G401 (cell line): ENCODE measurements around the gene KDM8. TPM values are rescaled to one million over a fixed set of nuclear protein-coding genes. Genes with fewer than 3 reads are reported as not detected.
"Not testable (repeated sequence)": the region's sequence is repeated elsewhere in the genome, so short reads cannot be mapped to it uniquely, and the experiment has no call there.

Experiments used
- DNase-seq: peaks from one replicate; pipeline ENCODE4 v3.0.0-alpha.2; 2015; ENCODE audit warnings: low spot score
- in situ Hi-C: cut with HindIII; loops from 2 replicates; pipeline ENCODE4 v1.10.0; 2016; ENCODE audit warnings: low sequenced_read_pairs, mixed read lengths
- total RNA-seq: library from RNA; depleted of rRNA; stranded (reverse); fragments of >200 nt; shearing (Covaris generic); gene quantifications from 2 replicates; pipeline ENCODE4 v1.2.3, GENCODE V29; 2014

The KDM8 gene
- total RNA-seq, 1 experiment from 2014 or later: 7.4 TPM

DNA sequence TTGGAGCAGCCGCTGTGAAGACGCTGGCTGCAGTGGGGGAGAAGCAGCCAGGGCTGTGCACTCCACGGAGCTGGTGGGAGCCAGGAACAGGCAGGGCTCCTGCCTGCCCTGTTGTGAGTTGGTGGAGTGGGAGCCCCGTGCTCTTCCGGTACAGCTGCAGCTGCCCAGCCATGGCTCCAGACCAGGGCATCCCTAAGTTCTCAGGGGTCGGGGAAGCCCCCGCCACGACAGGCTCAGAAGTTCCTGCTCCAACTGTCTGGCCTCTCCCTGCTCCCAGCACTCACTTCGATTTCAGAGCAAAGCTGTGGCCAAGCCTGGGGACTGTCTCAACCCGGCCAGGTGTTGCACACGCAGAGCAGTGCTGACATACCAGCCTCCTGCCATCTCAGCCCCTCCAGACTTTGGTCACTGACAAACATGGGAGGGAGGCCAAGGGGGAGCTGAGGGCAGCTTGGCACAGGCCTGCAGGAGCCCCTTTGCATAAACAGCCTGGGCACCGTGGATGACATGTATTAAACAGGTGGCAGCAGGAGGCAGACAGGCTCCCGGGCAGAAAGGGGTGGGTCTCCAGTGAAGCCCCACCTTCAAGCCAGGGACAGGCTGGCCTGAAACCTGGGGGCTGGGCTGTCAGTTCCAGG, 13.9 kb upstream of the KDM8 start:
- in situ Hi-C loops: no loop called here

DNA sequence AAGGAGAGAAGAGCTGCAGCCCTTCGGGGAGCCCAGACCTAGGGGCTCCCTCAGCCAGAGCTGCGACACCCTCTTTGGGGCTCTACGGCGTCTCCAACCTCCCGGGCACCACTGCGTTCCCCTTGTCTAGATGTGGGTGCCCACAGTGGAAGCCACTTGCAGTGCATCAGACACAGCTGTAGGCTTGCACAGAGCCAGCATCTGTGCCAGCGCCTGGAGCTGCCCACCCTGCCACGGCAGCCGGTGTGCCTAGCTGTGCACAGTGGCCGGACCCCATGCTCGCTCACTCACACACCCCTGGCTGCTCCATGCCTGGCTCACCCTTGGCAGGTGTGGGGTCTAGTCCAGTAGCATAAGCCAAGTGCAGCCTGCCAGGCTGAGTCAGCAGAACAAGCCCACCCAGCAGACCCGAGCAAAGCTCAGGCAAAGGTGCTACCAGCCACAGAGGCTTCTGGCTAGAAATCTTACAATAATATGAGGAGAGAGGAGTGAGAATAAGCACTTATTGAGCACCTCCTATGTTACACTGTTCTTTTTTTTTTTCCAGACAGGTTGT, 12.9 kb upstream of the KDM8 start:
- in situ Hi-C loops: no loop called here
- DNase-seq: no peak

More for the DNA sequence above, 13.9 kb upstream of the KDM8 start:
- no peak for DNase-seq

DNA sequence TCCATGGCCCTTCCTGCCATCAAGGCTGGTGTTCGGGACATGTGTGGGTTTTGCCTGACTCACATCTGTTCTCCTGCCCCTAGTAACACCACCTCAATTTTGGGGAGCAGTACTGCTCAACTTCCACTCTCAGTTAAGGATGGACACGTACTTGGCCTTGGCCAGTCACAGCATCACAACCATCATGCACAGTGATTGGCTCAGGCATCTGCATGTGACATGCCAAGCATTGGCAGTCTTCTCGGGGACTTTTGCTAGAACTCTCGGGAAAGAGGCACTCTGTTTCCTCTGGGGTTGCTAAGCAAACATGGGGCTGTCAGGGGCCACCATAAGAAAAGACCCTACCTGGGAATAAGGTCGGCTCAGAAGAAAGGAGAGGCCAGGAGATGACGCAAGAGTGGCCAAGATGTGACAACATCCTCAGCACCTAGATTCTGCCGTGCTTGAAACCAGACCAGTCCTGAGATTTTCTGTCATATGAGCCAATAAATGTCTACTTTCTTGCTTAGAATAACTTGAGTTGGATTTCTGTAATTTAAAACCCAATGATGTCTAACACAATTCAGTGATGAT, 11.9 kb upstream of the KDM8 start:
- in situ Hi-C loops: no loop called here

DNA sequence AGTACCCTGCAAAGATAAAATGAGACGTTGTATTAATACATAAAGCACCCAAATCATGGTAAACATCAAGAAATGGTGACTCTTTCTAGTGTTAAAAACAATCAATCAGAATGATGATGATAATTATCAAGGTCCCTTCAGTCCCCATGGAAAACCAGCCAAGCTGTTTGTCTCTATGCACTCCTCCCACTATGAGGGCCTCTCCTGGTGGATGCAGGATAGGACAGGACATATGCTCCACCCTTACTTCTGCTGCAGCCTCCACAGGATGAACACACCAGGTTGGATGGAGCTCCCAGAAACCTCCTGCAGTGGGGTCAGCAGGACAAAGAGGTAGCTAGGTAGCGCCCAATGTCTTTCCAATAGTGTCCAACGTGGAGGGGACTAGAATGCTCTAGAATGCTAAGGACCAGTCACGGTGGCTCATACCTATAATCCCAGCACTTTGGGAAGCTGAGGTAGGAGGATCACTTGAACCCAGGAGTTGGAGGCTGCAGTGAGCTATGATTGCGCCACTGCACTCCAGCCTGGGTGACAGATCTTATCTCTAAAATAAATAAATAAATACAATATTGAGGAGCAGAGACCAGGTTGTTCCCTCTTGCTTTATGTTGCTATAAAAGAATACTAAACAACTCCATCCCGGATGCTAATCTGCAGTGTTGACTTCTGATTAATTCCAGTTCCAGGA, 9.9 kb upstream of the KDM8 start:
- in situ Hi-C loops: no loop called here
- no peak for DNase-seq

More for the DNA sequence above, 11.9 kb upstream of the KDM8 start:
- DNase-seq: no peak

DNA sequence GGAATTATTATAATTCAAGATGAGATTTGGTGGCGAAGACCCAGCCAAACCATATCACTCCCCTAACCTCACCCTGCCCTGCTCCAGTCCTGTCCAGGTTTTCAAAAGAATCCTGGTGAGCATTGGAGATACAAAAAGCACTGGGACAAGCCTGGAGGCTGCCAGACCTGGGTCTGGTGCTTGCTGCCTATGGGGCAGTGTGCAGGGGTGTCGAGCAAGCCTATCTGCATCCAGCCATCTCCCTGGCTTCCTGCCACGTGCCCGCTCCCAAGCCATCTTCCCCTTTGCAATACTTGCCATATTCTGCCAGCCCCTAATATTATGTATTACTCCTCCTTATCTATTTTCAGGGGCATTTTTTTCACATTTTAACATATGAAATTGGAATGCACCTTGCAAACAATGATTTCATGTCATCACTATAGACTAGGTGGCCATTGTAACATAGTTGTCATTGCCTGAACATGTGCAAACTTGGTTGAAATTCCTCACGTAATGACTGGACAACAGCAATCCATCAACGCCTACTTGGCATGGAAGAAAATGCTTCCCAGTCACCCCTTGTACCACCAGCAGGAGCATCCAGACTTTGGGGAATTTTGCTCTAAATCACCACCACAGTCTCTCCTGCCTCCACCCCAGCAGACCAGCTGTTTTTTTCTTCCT, 8.1 kb upstream of the KDM8 start:
- no peak for DNase-seq
- in situ Hi-C loops: no loop called here

DNA sequence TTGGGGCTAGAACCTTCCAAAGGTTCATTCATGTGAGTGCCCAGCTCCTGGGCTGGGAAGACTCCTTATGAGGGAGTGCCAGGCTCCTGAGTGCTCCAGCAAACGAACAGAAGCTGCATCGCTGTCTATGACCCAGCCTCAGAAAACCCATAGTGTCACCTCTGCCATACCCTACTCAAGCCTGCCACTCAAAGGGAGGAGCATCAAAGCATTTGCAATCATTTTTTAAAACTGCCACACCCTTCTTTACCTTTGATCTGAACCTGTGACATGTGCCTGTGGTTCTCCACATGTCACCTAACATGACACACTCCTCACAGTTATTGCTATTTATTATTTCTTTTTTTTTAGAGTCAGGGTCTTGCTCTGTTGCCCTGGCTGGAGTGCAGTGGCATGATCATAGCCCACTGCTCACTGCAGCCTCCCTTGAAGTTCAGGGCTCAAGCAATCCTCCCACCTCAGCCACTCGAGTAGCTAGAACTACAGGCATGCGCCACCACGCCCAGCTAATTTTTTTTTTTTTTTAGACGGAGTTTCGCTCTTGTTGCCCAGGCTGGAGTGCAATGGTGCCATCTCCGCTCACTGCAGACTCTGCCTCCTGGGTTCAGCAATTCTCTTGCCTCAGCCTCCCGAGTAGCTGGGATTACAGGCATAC, 7.3 kb upstream of the KDM8 start:
- in situ Hi-C loops: no loop called here

DNA sequence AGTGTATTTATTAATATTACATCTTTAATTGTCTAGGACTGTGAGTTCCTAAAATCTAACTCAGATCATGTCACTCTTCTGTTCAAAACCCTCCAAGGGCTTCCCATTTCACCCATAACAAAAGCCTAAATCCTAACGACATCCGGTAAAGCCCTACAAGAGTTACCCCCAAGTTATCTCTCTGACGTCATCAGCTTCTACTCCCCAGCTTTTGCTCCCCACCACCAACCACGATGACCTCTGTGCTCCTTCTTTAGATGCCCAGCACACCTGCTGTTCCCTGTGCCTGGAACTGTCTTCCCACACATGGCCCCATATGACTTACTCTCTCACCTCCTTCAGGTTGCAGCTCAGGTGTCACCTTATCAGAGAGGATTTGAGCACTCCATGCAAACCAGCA, 6.3 kb upstream of the KDM8 start:
- in situ Hi-C loops: no loop called here

More for the DNA sequence above, 7.3 kb upstream of the KDM8 start:
- no peak for DNase-seq

DNA sequence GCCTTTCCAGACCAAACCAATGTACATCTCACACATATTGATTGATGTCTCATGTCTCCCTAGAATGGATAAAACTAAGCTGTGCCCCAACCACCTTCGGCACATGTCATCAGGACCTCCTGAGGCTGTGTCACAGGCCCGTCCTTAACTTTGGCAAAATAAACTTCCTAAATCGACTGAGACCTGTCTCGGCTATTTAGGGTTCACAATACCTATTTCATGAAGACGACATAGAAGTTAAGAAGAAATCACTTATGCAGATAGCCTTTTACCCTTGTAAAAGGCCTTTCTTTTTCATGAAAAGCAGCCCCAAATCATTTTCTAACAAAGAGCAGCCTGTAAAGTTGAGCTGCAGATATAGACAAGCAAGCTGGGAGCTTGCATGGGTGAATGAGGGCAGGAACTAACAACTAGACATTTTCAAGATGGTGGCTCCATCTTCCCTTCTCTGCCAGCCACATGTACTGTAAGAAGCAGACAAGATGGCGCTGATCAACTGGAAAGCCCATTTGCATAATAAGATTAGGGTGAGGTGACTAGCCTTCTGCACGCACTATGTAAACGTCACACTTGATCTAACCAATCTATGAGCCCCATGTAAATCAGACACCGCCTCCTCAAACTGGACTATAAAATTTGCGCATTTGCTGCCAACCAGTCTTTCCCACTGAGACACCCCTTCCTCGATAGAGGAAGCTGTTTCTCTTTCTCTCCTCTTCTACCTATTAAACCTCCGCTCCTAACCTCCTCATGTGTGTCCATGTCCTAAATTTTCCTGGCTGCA, 4.7 kb upstream of the KDM8 start:
- DNase-seq: no peak
- in situ Hi-C loops: no loop called here

More for the DNA sequence above, 6.3 kb upstream of the KDM8 start:
- DNase-seq: no peak

DNA sequence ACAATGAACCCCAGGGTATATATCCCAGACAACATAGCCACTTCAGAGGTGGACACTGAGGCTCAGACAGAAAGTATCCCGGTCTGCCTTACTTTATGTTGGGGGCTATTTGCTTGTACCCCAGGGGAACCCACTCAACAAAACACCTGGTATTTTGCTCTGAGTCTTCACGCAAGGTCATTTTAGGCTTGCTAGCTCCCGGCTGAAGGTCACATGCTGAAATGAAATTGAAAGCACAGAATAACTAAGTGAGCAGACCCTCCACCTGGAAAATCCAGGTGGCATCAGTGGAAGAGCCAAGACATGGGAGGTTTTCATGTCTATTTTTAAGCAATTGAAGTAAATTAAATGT, 4.1 kb upstream of the KDM8 start:
- in situ Hi-C loops: no loop called here
- no peak for DNase-seq

DNA sequence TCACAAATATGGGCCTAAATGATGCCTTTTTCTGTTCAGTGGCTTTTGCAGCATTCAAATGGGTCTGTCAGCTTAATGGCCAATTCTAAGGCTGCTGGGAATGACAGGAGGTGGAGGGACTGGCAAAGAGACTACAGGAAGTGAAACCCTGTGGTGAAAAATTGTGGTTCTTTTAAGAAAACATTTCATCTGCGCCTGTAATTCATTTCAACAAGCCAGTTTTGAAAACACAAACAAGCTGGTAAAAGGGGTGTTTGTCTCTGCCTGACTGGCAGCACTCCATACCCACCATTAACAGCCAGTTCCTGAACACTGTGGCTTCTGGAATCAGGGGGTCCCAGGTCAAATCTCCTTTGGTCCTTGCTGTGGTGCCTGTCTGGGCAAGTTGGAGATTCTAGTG, 3.6 kb upstream of the KDM8 start:
- in situ Hi-C loops: no loop called here
- no peak for DNase-seq

DNA sequence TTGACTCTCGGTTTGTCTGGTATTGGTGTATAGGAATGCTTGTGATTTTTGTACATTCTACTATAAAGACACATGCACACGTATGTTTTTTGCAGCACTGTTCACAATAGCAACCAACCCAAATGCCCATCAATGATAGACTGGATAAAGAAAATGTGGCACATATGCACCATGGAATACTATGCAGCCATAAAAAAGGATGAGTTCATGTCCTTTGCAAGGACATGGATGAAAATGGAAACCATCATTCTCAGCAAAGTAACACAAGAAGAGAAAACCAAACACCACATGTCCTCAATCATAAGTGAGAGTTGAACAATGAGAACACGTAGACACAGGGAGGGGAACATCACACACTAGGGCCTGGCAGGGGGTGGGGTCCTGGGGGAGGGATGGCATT, 2.4 kb upstream of the KDM8 start:
- DNase-seq, in situ Hi-C loops: not testable (repeated sequence)

DNA sequence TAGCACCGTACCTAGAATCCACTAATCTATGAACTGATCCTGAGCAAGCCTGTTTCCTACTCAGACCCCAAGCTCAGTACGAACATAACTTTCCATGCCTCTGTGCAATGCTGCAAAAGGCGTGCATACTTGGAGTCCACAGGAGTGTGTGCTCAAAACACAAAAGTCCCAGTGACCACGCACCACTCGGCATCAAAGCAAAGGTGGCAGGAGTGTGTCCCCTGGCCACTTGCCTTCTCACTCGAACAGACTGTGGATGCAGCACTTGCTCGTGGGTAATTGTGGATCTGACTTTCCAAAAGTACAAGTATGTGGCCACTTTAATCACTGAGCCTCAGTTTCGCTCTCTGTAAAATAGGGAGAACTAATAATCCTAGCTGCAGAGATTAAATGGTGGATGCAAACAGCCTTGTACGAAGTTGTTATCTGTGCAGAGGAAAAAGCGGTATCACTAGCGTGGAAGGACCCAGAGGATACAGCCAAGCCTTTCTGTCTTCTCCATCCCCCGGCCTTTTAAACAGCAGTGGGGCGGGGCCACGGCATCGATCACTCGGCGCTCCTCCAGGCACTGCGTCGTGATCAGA, 311 bp upstream of the KDM8 start:
- peak; percentile 94 for DNase-seq
- in situ Hi-C loops: no loop called here

DNA sequence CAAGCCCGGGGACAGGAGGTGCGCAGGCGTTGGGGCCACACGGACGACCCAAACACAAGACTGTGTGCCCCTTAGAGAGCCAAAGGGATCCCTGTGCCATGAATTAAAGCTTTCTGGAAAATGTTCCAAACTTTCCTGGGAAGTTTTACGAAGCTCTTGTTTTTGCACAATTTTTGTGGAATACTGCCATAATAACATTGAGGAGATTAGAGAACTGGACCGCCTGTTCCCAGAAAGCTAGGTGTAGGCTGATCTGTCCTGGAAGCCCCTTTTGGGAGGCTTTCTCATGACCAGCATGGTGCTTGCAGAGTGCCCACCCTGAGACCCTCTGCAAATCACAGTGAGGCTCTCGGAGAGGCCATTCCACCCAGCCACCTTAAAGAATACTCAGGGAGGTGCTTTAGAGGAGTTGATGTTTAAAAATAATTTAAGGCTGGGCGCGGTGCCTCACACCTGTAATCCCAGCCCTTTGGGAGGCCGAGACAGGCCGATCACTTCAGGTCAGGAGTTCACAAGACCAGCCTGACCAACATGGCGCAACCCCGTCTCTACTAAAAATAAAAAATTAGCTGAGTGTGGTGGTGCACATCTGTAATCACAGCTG, 1.1 kb downstream of the KDM8 start:
- DNase-seq: no peak
- in situ Hi-C loops: no loop called here

DNA sequence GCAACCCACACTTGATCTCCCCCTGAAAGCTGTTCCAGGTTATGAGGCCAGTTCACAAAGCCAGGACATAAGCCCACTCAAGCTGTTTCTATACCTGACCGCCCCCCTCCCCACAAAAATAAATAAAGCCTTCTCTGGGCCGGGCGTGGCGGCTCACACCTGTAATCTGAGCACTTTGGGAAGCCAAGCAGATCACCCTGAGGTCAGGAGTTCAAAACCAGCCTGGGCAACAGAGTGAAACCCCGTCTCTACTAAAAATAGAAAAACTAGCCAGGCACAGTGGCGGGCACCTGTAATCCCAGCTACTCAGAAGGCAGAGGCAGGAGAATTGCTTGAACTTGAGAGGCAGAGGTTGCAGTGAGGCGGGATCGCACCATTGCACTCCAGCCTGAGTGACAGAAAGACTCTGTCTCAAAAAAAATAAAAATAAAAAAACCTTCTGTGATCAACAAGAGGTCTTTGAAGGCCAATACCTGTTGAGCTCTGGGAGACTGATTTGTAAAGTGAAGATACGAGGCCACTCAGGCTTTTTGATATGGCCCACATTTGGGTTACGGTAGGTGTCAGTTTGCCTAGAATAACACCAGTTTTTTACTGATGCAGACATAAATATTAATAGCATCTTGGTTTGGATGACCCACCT, 2.2 kb downstream of the KDM8 start:
- in situ Hi-C loops: no loop called here
- DNase-seq: no peak

DNA sequence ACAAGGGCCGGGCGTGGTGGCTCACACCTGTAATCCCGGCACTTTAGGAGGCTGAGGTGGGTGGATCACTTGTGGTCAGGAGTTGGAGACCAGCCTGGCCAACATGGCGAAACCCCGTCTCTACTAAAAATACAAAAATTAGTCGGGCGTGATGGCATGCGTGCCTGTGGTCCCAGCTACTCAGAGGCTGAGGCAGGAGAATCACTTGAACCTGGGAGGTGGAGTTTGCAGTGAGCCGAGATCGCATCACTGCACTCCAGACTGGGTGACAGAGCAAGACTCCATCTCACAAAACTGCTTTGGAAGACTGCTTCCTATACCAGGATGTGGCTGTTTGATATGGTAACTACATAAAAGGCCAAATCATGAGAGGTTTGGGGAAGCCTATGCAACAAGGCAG, 3.8 kb downstream of the KDM8 start:
- in situ Hi-C loops, DNase-seq: not testable (repeated sequence)

DNA sequence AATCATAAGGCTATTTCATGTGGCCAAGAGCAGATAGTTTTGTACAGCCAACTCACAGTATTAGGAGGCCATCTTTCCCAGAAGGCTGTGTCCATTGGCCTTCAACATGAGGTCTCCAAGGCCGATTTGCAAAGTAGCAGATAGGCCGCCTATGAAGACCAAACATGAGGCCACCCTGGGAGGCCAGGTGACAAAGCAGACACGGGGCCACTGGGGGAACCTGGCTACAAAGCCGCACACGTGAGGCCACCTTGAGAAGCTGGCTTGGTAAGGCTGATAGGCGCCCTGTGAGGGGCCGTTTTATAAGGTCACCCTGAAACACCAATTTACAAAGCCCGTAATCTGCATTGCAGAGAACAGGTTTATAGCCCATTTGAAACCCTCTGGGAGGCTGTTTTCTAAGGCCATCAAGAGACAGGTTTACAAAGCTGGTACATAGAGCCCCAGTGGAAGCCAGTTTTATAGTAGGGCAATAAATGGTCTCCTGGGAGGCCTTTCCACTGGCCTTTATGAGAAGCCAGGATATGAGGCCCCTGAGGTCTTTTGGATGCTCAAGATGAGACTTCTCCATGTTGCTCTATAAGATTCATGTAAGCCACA, 4.9 kb downstream of the KDM8 start:
- in situ Hi-C loops: no loop called here
- DNase-seq: no peak

DNA sequence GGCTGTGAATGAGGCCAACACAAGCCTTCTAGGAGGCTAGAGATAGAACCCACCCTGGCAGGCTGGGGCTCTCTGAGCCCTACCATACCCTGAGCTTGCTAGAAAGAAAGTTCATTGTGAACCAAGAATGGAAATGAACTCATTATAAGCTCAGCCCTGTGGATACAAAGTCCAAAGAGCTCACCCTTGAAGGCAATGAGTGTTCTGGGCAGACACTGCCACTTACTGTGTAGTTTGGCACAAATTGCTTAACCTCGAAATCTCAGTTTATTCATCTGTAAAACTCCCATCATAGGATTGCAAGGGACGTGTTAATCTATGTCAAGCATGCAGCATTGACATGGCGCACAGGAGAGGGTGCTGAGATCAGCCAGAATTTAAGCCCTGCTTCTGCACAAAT, 5.5 kb downstream of the KDM8 start:
- in situ Hi-C loops: no loop called here
- DNase-seq: no peak
